IMR-90 (cell line): ENCODE measurements around the gene RHOU. TPM values are rescaled to one million over a fixed set of nuclear protein-coding genes. Genes with fewer than 3 reads are reported as not detected.

ENCODE experiments used
- ATAC-seq: fragments of 200-7000 bp; cut with Tn5 transposase; 2 replicates; pipeline ENCODE4 v1.9.1; 2020; ENCODE audit warnings: low read depth, mild to moderate bottlenecking, moderate library complexity
- BruUV-seq: library from RNA; stranded (reverse); fragments of 400-500 nt; replicated peaks from 2 replicates; lab custom pipeline; 2021; lab: Mats Ljungman, UMichigan
- CTCF ChIA-PET: fragments of 300-600 bp; formaldehyde crosslinking; extraction: SDS; loops from one replicate; lab custom pipeline; 2021; ENCODE audit warnings: antibody characterized with exemption; lab: Yijun Ruan, JAX
- POLR2A ChIA-PET: fragments of 300-600 bp; sonication (Branson Sonifier 250); formaldehyde crosslinking; loops from one replicate; lab custom pipeline; 2022; ENCODE audit warnings: antibody characterized with exemption; ENCODE audit not compliant: unreplicated experiment; lab: Charles Lee
- DNase-seq: peaks from one replicate; pipeline ENCODE4 v3.0.0; 2013
- H2AFZ ChIP-seq: replicated peaks from 2 replicates; pipeline ENCODE3; 2013; ENCODE audit warnings: low read length, mild to moderate bottlenecking; ENCODE audit not compliant: poor library complexity
- H2AK5ac ChIP-seq: 2 replicates; pipeline ENCODE4 v1.6.1; 2013; ENCODE audit warnings: low read depth, low read length, inconsistent platforms
- H2AK9ac ChIP-seq: replicated peaks from 2 replicates; pipeline ENCODE3; 2013; ENCODE audit warnings: mild to moderate bottlenecking, low read depth, low read length, moderate library complexity; ENCODE audit not compliant: poor library complexity
- H2BK120ac ChIP-seq: 2 replicates; pipeline ENCODE4 v1.6.1; 2013; ENCODE audit warnings: low read depth, low read length, inconsistent platforms
- H2BK15ac ChIP-seq: 3 replicates; pipeline ENCODE4 v1.6.1; 2013; ENCODE audit warnings: low read depth, low read length, inconsistent platforms
- H2BK20ac ChIP-seq: 2 replicates; pipeline ENCODE4 v1.6.1; 2013; ENCODE audit warnings: low read depth, mild to moderate bottlenecking, inconsistent platforms, low read length, moderate library complexity
- H2BK5ac ChIP-seq: 2 replicates; pipeline ENCODE4 v1.6.1; 2013; ENCODE audit warnings: mild to moderate bottlenecking, low read depth, low read length, inconsistent platforms; ENCODE audit not compliant: poor library complexity, severe bottlenecking
- H3K14ac ChIP-seq: replicated peaks from 2 replicates; pipeline ENCODE4 v1.6.1; 2013; ENCODE audit warnings: low read depth, low read length, inconsistent platforms
- H3K18ac ChIP-seq: 2 replicates; pipeline ENCODE4 v1.6.1; 2013; ENCODE audit warnings: low read depth, low read length, control low read depth
- H3K23ac ChIP-seq: 2 replicates; pipeline ENCODE4 v1.6.1; 2013; ENCODE audit warnings: low read depth, low read length, inconsistent platforms
- H3K27ac ChIP-seq: 2 replicates; pipeline ENCODE4 v1.5.1; 2013; ENCODE audit warnings: mild to moderate bottlenecking, control low read depth, low read length; ENCODE audit not compliant: insufficient read depth
- H3K27me3 ChIP-seq: 2 replicates; pipeline ENCODE4 v1.6.1; 2013; ENCODE audit warnings: low read length; ENCODE audit not compliant: control insufficient read depth, insufficient read depth
- H3K36me3 ChIP-seq: 2 replicates; pipeline ENCODE4 v1.6.1; 2013; ENCODE audit warnings: low read length, mixed read lengths; ENCODE audit not compliant: control insufficient read depth, insufficient read depth
- H3K4ac ChIP-seq: 2 replicates; pipeline ENCODE4 v1.6.1; 2013; ENCODE audit warnings: low read depth, low read length, inconsistent platforms
- H3K4me1 ChIP-seq: 2 replicates; pipeline ENCODE4 v1.6.1; 2013; ENCODE audit warnings: low read length, mixed read lengths; ENCODE audit not compliant: control insufficient read depth, insufficient read depth
- H3K4me2 ChIP-seq: 2 replicates; pipeline ENCODE4 v1.6.1; 2013; ENCODE audit warnings: low read depth, mild to moderate bottlenecking, control low read depth, low read length, moderate library complexity
- H3K4me3 ChIP-seq: 2 replicates; pipeline ENCODE4 v1.5.1; 2013; ENCODE audit warnings: low read depth, mild to moderate bottlenecking, control low read depth, low read length, moderate library complexity; ENCODE audit not compliant: insufficient read depth
- H3K56ac ChIP-seq: 2 replicates; pipeline ENCODE4 v1.6.1; 2013; ENCODE audit warnings: low read length, inconsistent platforms; ENCODE audit not compliant: insufficient read depth; ENCODE audit errors: extremely low read depth
- H3K79me1 ChIP-seq, 2 experiments: 2 replicates each; pipeline ENCODE4 v1.6.1; 2013; ENCODE audit warnings: low read length in 2 of 2, inconsistent platforms in 1 of 2, low read depth in 1 of 2
- H3K9ac ChIP-seq: 2 replicates; pipeline ENCODE4 v1.6.1; 2013; ENCODE audit warnings: low read depth, low read length, control low read depth
- H3K9me1 ChIP-seq: 2 replicates; pipeline ENCODE4 v1.6.1; 2013; ENCODE audit warnings: low read length, inconsistent platforms; ENCODE audit not compliant: insufficient read depth
- H3K9me3 ChIP-seq: 2 replicates; pipeline ENCODE4 v1.6.1; 2013; ENCODE audit warnings: low read length; ENCODE audit not compliant: control insufficient read depth, insufficient read depth
- H4K20me1 ChIP-seq: 2 replicates; pipeline ENCODE4 v1.6.1; 2013; ENCODE audit warnings: low read length, inconsistent platforms; ENCODE audit not compliant: insufficient read depth
- H4K5ac ChIP-seq: 2 replicates; pipeline ENCODE4 v1.6.1; 2013; ENCODE audit warnings: mild to moderate bottlenecking, low read depth, low read length, control low read depth
- H4K8ac ChIP-seq, 2 experiments: 2 replicates each; pipeline ENCODE4 v1.6.1; 2013; ENCODE audit warnings: low read depth in 2 of 2, low read length in 2 of 2, control low read depth in 1 of 2, inconsistent platforms in 1 of 2
- H4K91ac ChIP-seq: 2 replicates; pipeline ENCODE4 v1.6.1; 2013; ENCODE audit warnings: low read depth, low read length, inconsistent platforms; ENCODE audit not compliant: insufficient read depth
- CEBPB ChIP-seq: IDR thresholded peaks from 2 replicates; pipeline ENCODE4 v1.6.1; 2012; ENCODE audit warnings: low read depth, low read length, improper control_type of control experiment
- CHD1 ChIP-seq: IDR thresholded peaks from 2 replicates; pipeline ENCODE4 v1.6.1; 2012; ENCODE audit warnings: low read depth, low read length, improper control_type of control experiment
- CTCF ChIP-seq: conservative IDR thresholded peaks from 2 replicates; pipeline ENCODE4 v1.5.1; 2012; ENCODE audit warnings: mild to moderate bottlenecking, low read depth, low read length, improper control_type of control experiment
- ELK1 ChIP-seq: fragments of 150-350 bp; IDR thresholded peaks from 2 replicates; pipeline ENCODE4 v1.6.1; 2016; ENCODE audit warnings: low read depth, mild to moderate bottlenecking, low read length, moderate library complexity, borderline replicate concordance
- MAZ ChIP-seq: IDR thresholded peaks from 2 replicates; pipeline ENCODE4 v1.6.1; 2012; ENCODE audit warnings: low read depth, mild to moderate bottlenecking, low read length, improper control_type of control experiment, moderate library complexity, borderline replicate concordance
- MXI1 ChIP-seq: IDR thresholded peaks from 2 replicates; pipeline ENCODE4 v1.6.1; 2012; ENCODE audit warnings: low read depth, mild to moderate bottlenecking, low read length, moderate library complexity, borderline replicate concordance
- NFE2L2 ChIP-seq: fragments of 150-350 bp; IDR thresholded peaks from 2 replicates; pipeline ENCODE4 v1.6.1; 2016; ENCODE audit warnings: low read depth, mild to moderate bottlenecking, low read length
- RCOR1 ChIP-seq: IDR thresholded peaks from 2 replicates; pipeline ENCODE4 v1.6.1; 2012; ENCODE audit warnings: mild to moderate bottlenecking, low read length, improper control_type of control experiment; ENCODE audit not compliant: insufficient replicate concordance
- SMC3 ChIP-seq: fragments of 150-350 bp; IDR thresholded peaks from 2 replicates; pipeline ENCODE4 v1.6.1; 2016; ENCODE audit warnings: low read depth, mild to moderate bottlenecking, antibody characterized with exemption, low read length, moderate library complexity
- WGBS, 2 experiments: methylation state at CpG; one replicate each; pipeline versions ENCODE4 v1.1.5 to v1.1.7; 2013; ENCODE audit warnings: missing lambda C conversion rate in 2 of 2; ENCODE audit not compliant: insufficient read length in 1 of 2; ENCODE audit errors: extremely low coverage in 2 of 2; 5-methylcytosine and 5-hydroxymethylcytosine counted together
- dilution Hi-C: fragments of 300-500 bp; cut with HindIII; formaldehyde crosslinking; loops from one replicate; pipeline ENCODE4 v1.14.3; 2018; ENCODE audit warnings: low sequenced_read_pairs; ENCODE audit not compliant: unreplicated experiment
- in situ Hi-C: fragments of 300-500 bp; cut with MboI; formaldehyde crosslinking; loops from 3 replicates; pipeline ENCODE4 v1.14.3; 2019; ENCODE audit warnings: low sequenced_read_pairs, inconsistent platforms, mixed read lengths
- intact Hi-C: fragments of 100-400 bp; cut with micrococcal nuclease; formaldehyde crosslinking; loops from 2 replicates; pipeline ENCODE4 v1.10.0; 2022
- polyA plus RNA-seq, 3 experiments: library from polyadenylated mRNA; depleted of rRNA; stranded (reverse); fragments of >200 nt; gene quantifications; 2 replicates each; pipeline ENCODE4 v1.2.3, GENCODE V29; 2012; ENCODE audit warnings: low replicate concordance in 1 of 3
- total RNA-seq: library from RNA; depleted of rRNA; stranded (reverse); fragments of >200 nt; gene quantifications from 2 replicates; pipeline ENCODE4 v1.2.3, GENCODE V29; 2012
- TF ChIP-seq, protein P1 (sequence below): fragments of 150-350 bp; IDR thresholded peaks from 2 replicates; pipeline ENCODE4 v1.6.1; 2017; ENCODE audit warnings: mild to moderate bottlenecking, antibody characterized with exemption, low read length, low read depth

RHOU gene
- total and polyA plus RNA-seq, 2 of the 4 experiments (the other 2 are of a cell fraction): 0.44 to 0.72 TPM

- H3K9me3 ChIP-seq: no peaks in the 10 kb centered on the region
- no peak overlapping the region for H3K4me3 ChIP-seq
- no peak overlapping the region for H2BK120ac ChIP-seq
- no peak overlapping the region for H2BK15ac ChIP-seq
- no peak overlapping the region for H2AFZ ChIP-seq
- WGBS, 2 experiments: no CpG with 5 or more reads among the region's 1 CpG
- H4K5ac ChIP-seq: no peak overlapping the region
- H4K8ac ChIP-seq: no peak overlapping the region
- no peaks in the 10 kb centered on the region for H3K4me1 ChIP-seq
- in situ Hi-C loops (no loop called here), intact Hi-C loops (no loop called here), dilution Hi-C loops (no loop called here)
- no peak overlapping the region for H2AK9ac ChIP-seq
- no peak overlapping the region for H3K9ac ChIP-seq
- DNase-seq: no peak
- no peak overlapping the region for H2AK5ac ChIP-seq
- H3K14ac ChIP-seq: no peak overlapping the region
- ChIA-PET POLR2A (no interaction called here), CTCF (interaction anchor here (0.6 to 1.4 kb wide), 2 partner anchors 9 to 11 kb away, joined by 3 to 4 read pairs; no protein-coding TSS in a partner anchor)
- ATAC-seq: no peak
- no peak overlapping the region for H3K4me2 ChIP-seq
- H3K4ac ChIP-seq: no peak overlapping the region
- H3K27ac ChIP-seq: no peak overlapping the region
- no peak overlapping the region for H2BK20ac ChIP-seq
- H3K79me1 ChIP-seq: no peaks in the 10 kb centered on the region
- no peaks in the 10 kb centered on the region for H3K27me3 ChIP-seq
- no peak for TF ChIP-seq MAZ
- TF ChIP-seq CEBPB: no peak
- TF ChIP-seq SMC3: no peak
- TF ChIP-seq CTCF: no peak
- TF ChIP-seq ELK1: no peak
- no peak for TF ChIP-seq NFE2L2
- TF ChIP-seq MXI1: no peak
- no peak for TF ChIP-seq CHD1
- no peak for TF ChIP-seq RCOR1
- TF ChIP-seq, protein P1, sequence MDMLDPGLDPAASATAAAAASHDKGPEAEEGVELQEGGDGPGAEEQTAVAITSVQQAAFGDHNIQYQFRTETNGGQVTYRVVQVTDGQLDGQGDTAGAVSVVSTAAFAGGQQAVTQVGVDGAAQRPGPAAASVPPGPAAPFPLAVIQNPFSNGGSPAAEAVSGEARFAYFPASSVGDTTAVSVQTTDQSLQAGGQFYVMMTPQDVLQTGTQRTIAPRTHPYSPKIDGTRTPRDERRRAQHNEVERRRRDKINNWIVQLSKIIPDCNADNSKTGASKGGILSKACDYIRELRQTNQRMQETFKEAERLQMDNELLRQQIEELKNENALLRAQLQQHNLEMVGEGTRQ: no peak
- no peak overlapping the region for H3K18ac ChIP-seq
- no peak overlapping the region for H3K56ac ChIP-seq
- H4K20me1 ChIP-seq: no peaks in the 10 kb centered on the region
- H3K9me1 ChIP-seq: no peaks in the 10 kb centered on the region
- H4K91ac ChIP-seq: no peak overlapping the region
- no peak overlapping the region for H2BK5ac ChIP-seq
- no peak overlapping the region for H3K23ac ChIP-seq
- BruUV-seq: no TSS peak
- H3K36me3 ChIP-seq: no peaks in the 10 kb centered on the region
Measured at GRCh38 chr1:228702433-228702832, 32.8 kb upstream of the RHOU start.
